Smooth muscle cell of bladder (primary cell): ENCODE results near the gene ELOF1. TPM values are rescaled to one million over a fixed set of nuclear protein-coding genes. Genes with fewer than 3 reads are reported as not detected.

ENCODE experiments used
- total RNA-seq: library from RNA; depleted of rRNA; stranded (reverse); fragments of >200 nt; gene quantifications from 2 replicates; pipeline ENCODE4 v1.2.3, GENCODE V29; 2014

Gene ELOF1
- 29.4 and 41.2 TPM in 2 replicates for total RNA-seq

GRCh38 chr19:11558881-11559828 lies at the start of gene ELOF1:
Gene ELOF1 (minus strand): TSS chr19:11559230. CDS start chr19:11554347, 4,883 bp downstream.

GRCh38 chr19:11597202-11598102 lies 38.4 kb upstream of the ELOF1 start, which contains the start of gene ZNF627:
Gene ZNF627 (plus strand): TSS chr19:11597483. CDS start chr19:11597628, 145 bp downstream.

GRCh38 chr19:11577451-11578257 lies 18.6 kb upstream of the ELOF1 start, which contains the start of gene ACP5:
Gene ACP5 (minus strand): TSS chr19:11577645. CDS start chr19:11577317, 328 bp downstream.

GRCh38 chr19:11538232-11539036 lies 20.6 kb downstream of the ELOF1 start, which contains the start of gene CNN1:
Gene CNN1 (plus strand): TSS chr19:11538851. CDS start chr19:11538928, 77 bp downstream.

GRCh38 chr19:11528551-11529341 lies 30.3 kb downstream of the ELOF1 start, which contains the start of gene ECSIT:
Gene ECSIT (minus strand): TSS chr19:11529134. CDS start chr19:11519170, 9,964 bp downstream.

DNA sequence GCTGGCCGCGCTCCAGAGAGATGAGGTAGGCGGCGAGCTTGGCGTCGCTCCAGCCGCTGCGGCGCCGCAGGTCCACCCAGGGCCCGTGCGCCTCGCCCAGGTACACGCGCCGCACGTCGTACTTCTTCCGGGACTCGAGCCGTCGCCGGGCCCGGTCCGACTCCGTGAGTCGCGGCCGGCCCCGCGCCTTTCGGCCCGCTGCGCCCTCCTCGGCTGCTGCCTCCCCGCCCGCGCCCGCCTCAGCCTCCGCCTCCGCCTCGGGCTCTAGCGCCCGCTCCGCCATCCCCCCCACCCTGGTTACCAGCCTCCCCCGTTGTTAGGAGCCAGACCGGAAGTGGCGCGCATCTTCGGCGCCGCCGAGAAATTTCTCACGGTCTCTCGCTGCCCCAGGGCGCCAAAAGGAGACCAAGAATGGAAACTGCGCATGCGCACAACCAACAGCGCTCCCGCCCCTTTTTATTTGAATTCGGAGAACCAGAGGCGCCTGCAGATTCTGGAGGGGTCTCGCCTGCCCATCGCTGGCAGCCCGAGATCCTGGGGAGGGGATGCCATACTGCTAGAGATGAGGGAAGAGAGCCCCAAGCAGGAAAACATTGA lies 53.4 kb downstream of the ELOF1 start, which contains the start of gene ZNF653:
TSS of gene ZNF653 (minus strand) at position 336 of the 597 bp plus-strand sequence. CDS start at position 283, 53 bp downstream.

Other genes with a start within 250 kb of the ELOF1 start
- gene RAB3D, start 219.6 kb downstream of the ELOF1 start, total RNA-seq, result 16.2 and 22.2 TPM in 2 replicates
- gene TMEM205, start 213.0 kb downstream of the ELOF1 start, total RNA-seq, result 92.3 and 93.8 TPM in 2 replicates
- 7.0 and 9.6 TPM in 2 replicates for gene CCDC159, start 212.7 kb downstream of the ELOF1 start, total RNA-seq
- 10.0 and 13.0 TPM in 2 replicates for gene PLPPR2, start 203.8 kb downstream of the ELOF1 start, total RNA-seq
- gene SWSAP1, start 184.6 kb downstream of the ELOF1 start, total RNA-seq, result 0.37 and 0.43 TPM in 2 replicates
- 3.8 and 6.0 TPM in 2 replicates for gene EPOR, start 174.9 kb downstream of the ELOF1 start, total RNA-seq
- 1.4 TPM in 2 replicates for gene RGL3, start 139.9 kb downstream of the ELOF1 start, total RNA-seq
- 0.18 and 0.28 TPM in 2 replicates for gene ODAD3, start 124.1 kb downstream of the ELOF1 start, total RNA-seq
- 106 and 160 TPM in 2 replicates for gene PRKCSH, start 123.6 kb downstream of the ELOF1 start, total RNA-seq
- gene ELAVL3, start 78.2 kb downstream of the ELOF1 start, total RNA-seq, result not detected in 2 replicates
- 4.0 and 6.4 TPM in 2 replicates for gene ZNF653, start 53.4 kb downstream of the ELOF1 start, total RNA-seq
- gene ECSIT, start 30.1 kb downstream of the ELOF1 start, total RNA-seq, result 27.7 and 43.3 TPM in 2 replicates
- 7.5 and 16.5 TPM in 2 replicates for gene CNN1, start 20.4 kb downstream of the ELOF1 start, total RNA-seq
- 1.3 and 2.0 TPM in 2 replicates for gene ACP5, start 18.4 kb upstream of the ELOF1 start, total RNA-seq
- 19.0 and 19.3 TPM in 2 replicates for gene ZNF627, start 38.3 kb upstream of the ELOF1 start, total RNA-seq
- gene ZNF823, start 179.7 kb upstream of the ELOF1 start, total RNA-seq, result 3.1 and 4.3 TPM in 2 replicates
- gene ZNF441, start 207.8 kb upstream of the ELOF1 start, total RNA-seq, result 12.9 and 14.9 TPM in 2 replicates
- gene ZNF491, start 239.3 kb upstream of the ELOF1 start, total RNA-seq, result 3.0 and 3.3 TPM in 2 replicates